SK-N-SH (cell line): ENCODE results near the gene TMEM38A. TPM values are rescaled to one million over a fixed set of nuclear protein-coding genes. Genes with fewer than 3 reads are reported as not detected.

Source experiments
- CTCF ChIA-PET: fragments of 300-600, 350-600 bp; formaldehyde crosslinking; extraction: SDS; loops from one replicate; lab custom pipeline; 2021; lab: Yijun Ruan, JAX
- POLR2A ChIA-PET: fragments of 350-600 bp; sonication (Branson Sonifier 250); formaldehyde crosslinking; extraction: SDS; loops from one replicate; lab custom pipeline; 2020; ENCODE audit warnings: antibody characterized with exemption, inconsistent platforms; lab: Yijun Ruan, JAX
- DNase-seq: peaks from one replicate; pipeline ENCODE4 v3.0.0; 2012
- H2AFZ ChIP-seq: fragments of 200-600 bp; sonication (generic); 2 replicates; pipeline ENCODE4 v1.8.1; 2016; ENCODE audit warnings: antibody characterized with exemption, mild to moderate bottlenecking, low read depth
- H3F3A ChIP-seq: fragments of 200-600 bp; sonication (generic); replicated peaks from 2 replicates; pipeline ENCODE3; 2016; ENCODE audit warnings: antibody characterized with exemption, mild to moderate bottlenecking; ENCODE audit not compliant: insufficient read depth
- H3K27ac ChIP-seq, 2 experiments: fragments of 200-500 bp in 1 of 2; fragments of 200-600 bp in 1 of 2; sonication (Bioruptor generic) in 1 of 2; sonication (generic), shearing (Covaris generic) in 1 of 2; 2 replicates each; pipeline versions ENCODE4 v1.5.1 to v1.6.1; 2014 to 2016; ENCODE audit warnings: low read depth in 2 of 2, inconsistent platforms in 1 of 2, low read length in 1 of 2, mild to moderate bottlenecking in 1 of 2, mixed read lengths in 1 of 2
- H3K27me3 ChIP-seq: fragments of 200-600 bp; sonication (generic), shearing (Covaris generic); 2 replicates; pipeline ENCODE4 v1.6.1; 2016; ENCODE audit warnings: mixed run types; ENCODE audit not compliant: insufficient read depth
- H3K36me3 ChIP-seq, 2 experiments: fragments of 200-500 bp in 1 of 2; fragments of 200-600 bp in 1 of 2; sonication (Bioruptor generic) in 1 of 2; sonication (generic) in 1 of 2; replicated peaks in 1 of 2; 2 replicates each; pipeline versions ENCODE3 to v1.5.1; 2014 to 2016; ENCODE audit warnings: low read length in 1 of 2, mild to moderate bottlenecking in 1 of 2; ENCODE audit not compliant: insufficient read depth in 2 of 2, control insufficient read depth in 1 of 2
- H3K4me1 ChIP-seq, 2 experiments: fragments of 200-500 bp in 1 of 2; fragments of 200-600 bp in 1 of 2; sonication (Bioruptor generic) in 1 of 2; sonication (generic), shearing (Covaris generic) in 1 of 2; 2 replicates each; pipeline versions ENCODE4 v1.5.1 to v1.6.1; 2014 to 2016; ENCODE audit warnings: low read depth in 1 of 2, low read length in 1 of 2, mixed run types in 1 of 2; ENCODE audit not compliant: insufficient read depth in 2 of 2, control insufficient read depth in 1 of 2
- H3K4me2 ChIP-seq: fragments of 200-600 bp; sonication (generic), shearing (Covaris generic); 2 replicates; pipeline ENCODE4 v1.6.1; 2017; ENCODE audit warnings: mixed run types
- H3K4me3 ChIP-seq, 2 experiments: fragments of 200-500 bp in 1 of 2; fragments of 200-600 bp in 1 of 2; sonication (Bioruptor generic) in 1 of 2; sonication (generic), shearing (Covaris generic) in 1 of 2; 2 replicates each; pipeline versions ENCODE4 v1.5.1 to v1.8.1; 2014 to 2016; ENCODE audit warnings: low read depth in 2 of 2, inconsistent platforms in 1 of 2, low read length in 1 of 2, mild to moderate bottlenecking in 1 of 2, mixed read lengths in 1 of 2, moderate library complexity in 1 of 2
- H3K79me2 ChIP-seq: fragments of 200-600 bp; sonication (generic); 2 replicates; pipeline ENCODE4 v1.8.1; 2017; ENCODE audit warnings: mild to moderate bottlenecking; ENCODE audit not compliant: insufficient read depth
- H3K9ac ChIP-seq: fragments of 200-600 bp; sonication (generic); 2 replicates; pipeline ENCODE4 v1.6.1; 2017; ENCODE audit warnings: mixed run types
- H3K9me2 ChIP-seq: fragments of 200-600 bp; sonication (generic); 2 replicates; pipeline ENCODE4 v1.6.1; 2017; ENCODE audit warnings: mixed run types
- H3K9me3 ChIP-seq: fragments of 200-600 bp; sonication (generic); 2 replicates; pipeline ENCODE4 v1.6.1; 2017; ENCODE audit warnings: mixed run types, mild to moderate bottlenecking, moderate library complexity
- H4K20me1 ChIP-seq: fragments of 200-600 bp; sonication (generic); 2 replicates; pipeline ENCODE4 v1.6.1; 2017; ENCODE audit warnings: mild to moderate bottlenecking, mixed run types; ENCODE audit not compliant: insufficient read depth
- EP300 ChIP-seq, 2 experiments: IDR thresholded peaks; 2 replicates each; pipeline versions ENCODE4 v1.4.0 to v1.6.1; 2012; ENCODE audit warnings: borderline replicate concordance in 1 of 2, low read depth in 1 of 2, low read length in 1 of 2
- FOSL2 ChIP-seq: IDR thresholded peaks from 2 replicates; pipeline ENCODE4 v1.4.0; 2012; ENCODE audit warnings: low read depth, mild to moderate bottlenecking, moderate library complexity, borderline replicate concordance
- FOXM1 ChIP-seq: IDR thresholded peaks from 2 replicates; pipeline ENCODE4 v1.4.0; 2012; ENCODE audit warnings: low read depth, mild to moderate bottlenecking
- GATA2 ChIP-seq: sonication (generic); formaldehyde crosslinking; IDR thresholded peaks from 2 replicates; pipeline ENCODE4 v1.5.0; 2020; ENCODE audit warnings: mild to moderate bottlenecking, missing genetic modification reagents
- JUND ChIP-seq: IDR thresholded peaks from 2 replicates; pipeline ENCODE4 v1.4.0; 2012
- NFIC ChIP-seq: IDR thresholded peaks from 2 replicates; pipeline ENCODE4 v1.4.0; 2012; ENCODE audit warnings: borderline replicate concordance
- POLR2AphosphoS5 ChIP-seq: IDR thresholded peaks from 2 replicates; pipeline ENCODE4 v1.6.1; 2012; ENCODE audit warnings: low read depth, low read length
- RXRA ChIP-seq: IDR thresholded peaks from 2 replicates; pipeline ENCODE4 v1.4.0; 2012; ENCODE audit warnings: low read depth, mild to moderate bottlenecking, borderline replicate concordance
- SMC3 ChIP-seq: IDR thresholded peaks from 2 replicates; pipeline ENCODE4 v1.6.1; 2012; ENCODE audit warnings: low read depth, low read length, improper control_type of control experiment
- TAF1 ChIP-seq: IDR thresholded peaks from 2 replicates; pipeline ENCODE4 v1.6.1; 2012; ENCODE audit warnings: low read depth, mild to moderate bottlenecking, low read length, moderate library complexity, borderline replicate concordance
- TEAD4 ChIP-seq: IDR thresholded peaks from 2 replicates; pipeline ENCODE4 v1.4.0; 2012; ENCODE audit warnings: mild to moderate bottlenecking, borderline replicate concordance; ENCODE audit not compliant: insufficient read depth
- YY1 ChIP-seq: IDR thresholded peaks from 2 replicates; pipeline ENCODE4 v1.4.0; 2012; ENCODE audit warnings: low read depth, mild to moderate bottlenecking
- WGBS: methylation state at CpG from one replicate; pipeline ENCODE4 v1.1.6; 2017; ENCODE audit warnings: low lambda C conversion rate; 5-methylcytosine and 5-hydroxymethylcytosine counted together
- polyA plus RNA-seq, 3 experiments: library from polyadenylated mRNA; depleted of rRNA; stranded (reverse); fragments of >200 nt; gene quantifications; 2 replicates each; pipeline ENCODE4 v1.2.3, GENCODE V29; 2012
- TF ChIP-seq, protein P1 (sequence below): fragments of 150-350 bp; IDR thresholded peaks from 2 replicates; pipeline ENCODE4 v1.6.1; 2017; ENCODE audit warnings: antibody characterized with exemption, low read length, low read depth, borderline replicate concordance
- TF ChIP-seq, protein P2 (sequence below): IDR thresholded peaks from 2 replicates; pipeline ENCODE4 v1.4.0; 2012; ENCODE audit warnings: low read depth, borderline replicate concordance
- TF ChIP-seq, protein P3 (sequence below): IDR thresholded peaks from 2 replicates; pipeline ENCODE4; 2012
- TF ChIP-seq, protein P4 (sequence below): fragments of 150-350 bp; IDR thresholded peaks from 2 replicates; pipeline ENCODE4 v1.6.1; 2016; ENCODE audit warnings: mild to moderate bottlenecking, low read depth, low read length
- TF ChIP-seq, protein P5 (sequence below): fragments of 200-600 bp; sonication (generic); IDR thresholded peaks from 2 replicates; pipeline ENCODE4 v1.6.1; 2017; ENCODE audit warnings: antibody characterized with exemption, mild to moderate bottlenecking, moderate library complexity
- TF ChIP-seq, protein P6 (sequence below): IDR thresholded peaks from 2 replicates; pipeline ENCODE4 v1.4.0; 2012; ENCODE audit warnings: low read depth, borderline replicate concordance

Gene TMEM38A
- polyA plus RNA-seq, 1 of the 3 experiments (the other 2 are of a cell fraction), result 3.3 TPM

DNA sequence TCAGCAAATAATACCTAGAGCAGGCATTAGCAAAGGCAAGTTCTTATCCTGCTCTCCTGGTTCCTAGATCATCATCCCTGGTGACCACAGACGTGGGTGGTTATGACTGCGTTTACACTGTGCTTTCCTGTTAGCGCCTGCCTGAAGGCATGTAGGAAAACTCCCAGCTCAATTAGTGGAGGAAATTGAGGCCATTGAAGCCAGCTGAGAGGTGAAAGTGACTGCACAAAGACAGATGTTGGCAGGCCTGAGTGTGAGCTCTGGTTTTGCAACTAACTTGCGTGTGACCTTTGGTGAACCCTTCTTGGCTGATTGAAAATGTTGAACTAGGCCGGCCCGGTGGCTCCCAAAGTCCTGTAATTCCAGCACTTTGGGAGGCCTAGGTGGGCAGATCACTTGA is 41.2 kb downstream of the TMEM38A start:
- H3K4me3 ChIP-seq, result no peak overlapping the region
- TF ChIP-seq, protein P1, sequence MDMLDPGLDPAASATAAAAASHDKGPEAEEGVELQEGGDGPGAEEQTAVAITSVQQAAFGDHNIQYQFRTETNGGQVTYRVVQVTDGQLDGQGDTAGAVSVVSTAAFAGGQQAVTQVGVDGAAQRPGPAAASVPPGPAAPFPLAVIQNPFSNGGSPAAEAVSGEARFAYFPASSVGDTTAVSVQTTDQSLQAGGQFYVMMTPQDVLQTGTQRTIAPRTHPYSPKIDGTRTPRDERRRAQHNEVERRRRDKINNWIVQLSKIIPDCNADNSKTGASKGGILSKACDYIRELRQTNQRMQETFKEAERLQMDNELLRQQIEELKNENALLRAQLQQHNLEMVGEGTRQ, result no peak
- peak in 1 of 2 experiments; percentile 86; a peak in 2 of 4 replicates for TF ChIP-seq EP300 (IDR thresholded peaks at IDR 0.05; ENCODE audit: borderline replicate concordance in 1 of 2, low read depth in 1 of 2, low read length in 1 of 2)
- TF ChIP-seq, all 33 proteins: peak for 1
- DNase-seq, result peak; percentile 48
- H3K27me3 ChIP-seq, result peaks cover 8% of the 10 kb centered on the region; the same call in 1 of the 2 replicates
- H3K9me3 ChIP-seq, result no peaks in the 10 kb centered on the region
- H3K4me2 ChIP-seq, result no peak overlapping the region
- H3K36me3 ChIP-seq, result no peaks in the 10 kb centered on the region
- POLR2A ChIA-PET, result interaction anchor here (1.2 kb wide), 1 partner anchor 42 kb away, joined by 3 read pairs; the partner anchor contains the start of gene SMIM7
- no peak overlapping the region for H3K9ac ChIP-seq
- WGBS, result 38% methylated on average over 6 of the region's 6 CpGs
- no peak overlapping the region for H2AFZ ChIP-seq
- peak overlapping the region in 1 of 2 experiments; percentile 70; a peak in 2 of 4 replicates for H3K27ac ChIP-seq
- H3K79me2 ChIP-seq, result no peaks in the 10 kb centered on the region
- no peaks in the 10 kb centered on the region for H3K9me2 ChIP-seq
- H3F3A ChIP-seq, result no peaks in the 10 kb centered on the region
- H4K20me1 ChIP-seq, result no peaks in the 10 kb centered on the region
- H3K4me1 ChIP-seq, result peaks cover 0 to 5% of the 10 kb centered on the region in 2 experiments; a peak in 1 of 4 replicates
- CTCF ChIA-PET, result interaction anchor here (1.5 kb wide), 1 partner anchor 13 kb away, joined by 9 read pairs; no protein-coding TSS in a partner anchor

DNA sequence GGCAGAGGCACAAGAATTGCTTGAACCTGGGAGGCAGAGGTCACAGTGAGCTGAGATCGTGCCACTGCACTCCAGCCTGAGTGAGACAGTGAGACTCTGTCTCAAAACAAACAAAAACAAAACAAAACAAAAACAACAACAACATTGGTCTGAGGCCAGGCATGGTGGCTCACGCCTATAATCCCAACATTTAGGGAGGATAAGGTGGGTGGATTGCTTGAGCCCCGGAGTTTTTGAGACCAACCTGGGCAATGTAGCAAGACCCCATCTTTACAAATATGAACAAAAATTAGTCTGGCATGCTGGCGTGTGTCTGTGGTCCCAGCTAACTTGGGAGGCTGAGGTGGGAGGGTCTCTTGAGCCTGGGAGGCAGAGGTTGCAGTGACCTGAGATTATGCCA is 42.7 kb downstream of the TMEM38A start:
- no peaks in the 10 kb centered on the region for H3F3A ChIP-seq
- no peak overlapping the region for H3K4me3 ChIP-seq
- H3K9me2 ChIP-seq, result no peaks in the 10 kb centered on the region
- H3K27me3 ChIP-seq, result peaks cover 6% of the 10 kb centered on the region; the same call in 1 of the 2 replicates
- ChIA-PET CTCF (interaction anchor here (1.5 kb wide), 1 partner anchor 42 kb away, joined by 3 read pairs; no protein-coding TSS in a partner anchor), POLR2A (interaction anchor here (0.5 kb wide), 1 partner anchor 58 kb away, joined by 3 read pairs; no protein-coding TSS in a partner anchor)
- no peak for TF ChIP-seq YY1
- no peak for TF ChIP-seq GATA2 (CRISPR knock-in tag)
- TF ChIP-seq EP300 (IDR thresholded peaks at IDR 0.05; ENCODE audit: borderline replicate concordance in 1 of 2, low read depth in 1 of 2, low read length in 1 of 2), result no peak
- TF ChIP-seq, protein P2, sequence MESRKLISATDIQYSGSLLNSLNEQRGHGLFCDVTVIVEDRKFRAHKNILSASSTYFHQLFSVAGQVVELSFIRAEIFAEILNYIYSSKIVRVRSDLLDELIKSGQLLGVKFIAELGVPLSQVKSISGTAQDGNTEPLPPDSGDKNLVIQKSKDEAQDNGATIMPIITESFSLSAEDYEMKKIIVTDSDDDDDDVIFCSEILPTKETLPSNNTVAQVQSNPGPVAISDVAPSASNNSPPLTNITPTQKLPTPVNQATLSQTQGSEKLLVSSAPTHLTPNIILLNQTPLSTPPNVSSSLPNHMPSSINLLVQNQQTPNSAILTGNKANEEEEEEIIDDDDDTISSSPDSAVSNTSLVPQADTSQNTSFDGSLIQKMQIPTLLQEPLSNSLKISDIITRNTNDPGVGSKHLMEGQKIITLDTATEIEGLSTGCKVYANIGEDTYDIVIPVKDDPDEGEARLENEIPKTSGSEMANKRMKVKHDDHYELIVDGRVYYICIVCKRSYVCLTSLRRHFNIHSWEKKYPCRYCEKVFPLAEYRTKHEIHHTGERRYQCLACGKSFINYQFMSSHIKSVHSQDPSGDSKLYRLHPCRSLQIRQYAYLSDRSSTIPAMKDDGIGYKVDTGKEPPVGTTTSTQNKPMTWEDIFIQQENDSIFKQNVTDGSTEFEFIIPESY, result no peak
- no peak for TF ChIP-seq TAF1
- TF ChIP-seq, protein P3, sequence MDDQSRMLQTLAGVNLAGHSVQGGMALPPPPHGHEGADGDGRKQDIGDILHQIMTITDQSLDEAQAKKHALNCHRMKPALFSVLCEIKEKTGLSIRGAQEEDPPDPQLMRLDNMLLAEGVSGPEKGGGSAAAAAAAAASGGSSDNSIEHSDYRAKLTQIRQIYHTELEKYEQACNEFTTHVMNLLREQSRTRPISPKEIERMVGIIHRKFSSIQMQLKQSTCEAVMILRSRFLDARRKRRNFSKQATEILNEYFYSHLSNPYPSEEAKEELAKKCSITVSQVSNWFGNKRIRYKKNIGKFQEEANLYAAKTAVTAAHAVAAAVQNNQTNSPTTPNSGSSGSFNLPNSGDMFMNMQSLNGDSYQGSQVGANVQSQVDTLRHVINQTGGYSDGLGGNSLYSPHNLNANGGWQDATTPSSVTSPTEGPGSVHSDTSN, result no peak
- TF ChIP-seq, protein P4, sequence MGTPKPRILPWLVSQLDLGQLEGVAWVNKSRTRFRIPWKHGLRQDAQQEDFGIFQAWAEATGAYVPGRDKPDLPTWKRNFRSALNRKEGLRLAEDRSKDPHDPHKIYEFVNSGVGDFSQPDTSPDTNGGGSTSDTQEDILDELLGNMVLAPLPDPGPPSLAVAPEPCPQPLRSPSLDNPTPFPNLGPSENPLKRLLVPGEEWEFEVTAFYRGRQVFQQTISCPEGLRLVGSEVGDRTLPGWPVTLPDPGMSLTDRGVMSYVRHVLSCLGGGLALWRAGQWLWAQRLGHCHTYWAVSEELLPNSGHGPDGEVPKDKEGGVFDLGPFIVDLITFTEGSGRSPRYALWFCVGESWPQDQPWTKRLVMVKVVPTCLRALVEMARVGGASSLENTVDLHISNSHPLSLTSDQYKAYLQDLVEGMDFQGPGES, result no peak
- TF ChIP-seq FOSL2, result no peak
- no peak for TF ChIP-seq NFIC
- TF ChIP-seq POLR2AphosphoS5, result no peak
- TF ChIP-seq TEAD4, result no peak
- TF ChIP-seq FOXM1, result no peak
- TF ChIP-seq, protein P5, sequence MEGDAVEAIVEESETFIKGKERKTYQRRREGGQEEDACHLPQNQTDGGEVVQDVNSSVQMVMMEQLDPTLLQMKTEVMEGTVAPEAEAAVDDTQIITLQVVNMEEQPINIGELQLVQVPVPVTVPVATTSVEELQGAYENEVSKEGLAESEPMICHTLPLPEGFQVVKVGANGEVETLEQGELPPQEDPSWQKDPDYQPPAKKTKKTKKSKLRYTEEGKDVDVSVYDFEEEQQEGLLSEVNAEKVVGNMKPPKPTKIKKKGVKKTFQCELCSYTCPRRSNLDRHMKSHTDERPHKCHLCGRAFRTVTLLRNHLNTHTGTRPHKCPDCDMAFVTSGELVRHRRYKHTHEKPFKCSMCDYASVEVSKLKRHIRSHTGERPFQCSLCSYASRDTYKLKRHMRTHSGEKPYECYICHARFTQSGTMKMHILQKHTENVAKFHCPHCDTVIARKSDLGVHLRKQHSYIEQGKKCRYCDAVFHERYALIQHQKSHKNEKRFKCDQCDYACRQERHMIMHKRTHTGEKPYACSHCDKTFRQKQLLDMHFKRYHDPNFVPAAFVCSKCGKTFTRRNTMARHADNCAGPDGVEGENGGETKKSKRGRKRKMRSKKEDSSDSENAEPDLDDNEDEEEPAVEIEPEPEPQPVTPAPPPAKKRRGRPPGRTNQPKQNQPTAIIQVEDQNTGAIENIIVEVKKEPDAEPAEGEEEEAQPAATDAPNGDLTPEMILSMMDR, result no peak
- TF ChIP-seq, protein P6, sequence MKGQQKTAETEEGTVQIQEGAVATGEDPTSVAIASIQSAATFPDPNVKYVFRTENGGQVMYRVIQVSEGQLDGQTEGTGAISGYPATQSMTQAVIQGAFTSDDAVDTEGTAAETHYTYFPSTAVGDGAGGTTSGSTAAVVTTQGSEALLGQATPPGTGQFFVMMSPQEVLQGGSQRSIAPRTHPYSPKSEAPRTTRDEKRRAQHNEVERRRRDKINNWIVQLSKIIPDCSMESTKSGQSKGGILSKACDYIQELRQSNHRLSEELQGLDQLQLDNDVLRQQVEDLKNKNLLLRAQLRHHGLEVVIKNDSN, result no peak
- no peak for TF ChIP-seq RXRA
- TF ChIP-seq SMC3, result no peak
- TF ChIP-seq JUND, result no peak
- H3K36me3 ChIP-seq, result no peaks in the 10 kb centered on the region
- no peaks in the 10 kb centered on the region for H4K20me1 ChIP-seq
- H3K9me3 ChIP-seq, result no peaks in the 10 kb centered on the region
- no peaks in the 10 kb centered on the region for H3K79me2 ChIP-seq
- no peak overlapping the region for H2AFZ ChIP-seq
- no peak for DNase-seq
- H3K4me1 ChIP-seq, result peaks cover 0 to 5% of the 10 kb centered on the region in 2 experiments; a peak in 1 of 4 replicates
- no peak overlapping the region for H3K4me2 ChIP-seq
- H3K9ac ChIP-seq, result no peak overlapping the region
- no peak overlapping the region for H3K27ac ChIP-seq
- WGBS, result 42% methylated on average over 4 of the region's 4 CpGs
